Upper lobe of right lung (tissue), 1 donor: ENCODE data around the gene AIDA. TPM values are rescaled to one million over a fixed set of nuclear protein-coding genes. Genes with fewer than 3 reads are reported as not detected.

Experiments used
- ATAC-seq: fragments of 200-7000 bp; cut with Tn5 transposase; one replicate; pipeline ENCODE4 v1.9.1; 2020; ENCODE audit warnings: mild to moderate bottlenecking, moderate library complexity
- DNase-seq: peaks from one replicate; pipeline ENCODE4 v3.0.0-alpha.2; 2020
- H3K27ac ChIP-seq: fragments of 200-600 bp; one replicate; pipeline ENCODE4 v1.8.0; 2022
- H3K27me3 ChIP-seq: fragments of 200-600 bp; one replicate; pipeline ENCODE4 v1.8.0; 2022; ENCODE audit warnings: mild to moderate bottlenecking
- H3K36me3 ChIP-seq: fragments of 200-600 bp; one replicate; pipeline ENCODE4 v1.8.0; 2022
- H3K4me1 ChIP-seq: fragments of 200-600 bp; one replicate; pipeline ENCODE4 v1.8.0; 2022
- H3K4me3 ChIP-seq: fragments of 200-600 bp; one replicate; pipeline ENCODE4 v1.8.0; 2022; ENCODE audit warnings: mild to moderate bottlenecking
- H3K9me3 ChIP-seq: fragments of 200-600 bp; one replicate; pipeline ENCODE4 v1.8.0; 2022
- intact Hi-C: fragments of 100-400 bp; cut with DNase I; formaldehyde crosslinking; loops from one replicate; pipeline ENCODE4 v1.11.0; 2022
- total RNA-seq: library from RNA; stranded (reverse); fragmentation: NEBNext Ultra II Directional; extraction: Animal tissue kit (Norgen Biotek cat#: 25700); gene quantifications from one replicate; pipeline ENCODE4 v1.2.1, GENCODE V29; 2021
- TF ChIP-seq, protein P1 (sequence below): fragments of 200-600 bp; IDR thresholded peaks from one replicate; pipeline ENCODE4 v1.8.0; 2022; ENCODE audit warnings: antibody characterized with exemption
- donor health status: DM: no; HTN: yes; CAD: no; lungs with severe emphysema.

AIDA gene
- total RNA-seq, 1 donor from 2014 or later = 91.3 TPM

DNA sequence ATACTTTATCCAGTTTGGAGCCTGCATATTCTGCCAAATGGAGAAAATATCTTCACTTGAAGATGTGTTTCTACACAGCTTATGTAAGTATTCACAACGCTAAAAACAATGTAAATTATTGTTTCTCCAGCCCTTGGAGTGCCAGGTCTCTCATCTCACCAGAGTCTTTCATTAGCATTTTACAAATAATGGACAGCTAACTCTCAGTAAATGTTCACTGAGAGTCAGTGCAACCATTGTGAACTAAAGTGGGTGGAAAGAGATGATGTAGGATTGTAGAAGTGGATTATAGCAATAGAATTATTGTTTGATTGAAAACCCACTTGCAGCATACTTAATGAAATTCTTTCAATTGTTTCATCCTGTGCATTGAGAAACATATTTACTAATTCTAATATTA, 16.5 kb upstream of the AIDA start:
- Histone ChIP-seq H3K9me3 (no peaks in the 10 kb centered on the region), H3K27ac (no peak overlapping the region), H3K4me1 (no peaks in the 10 kb centered on the region), H3K4me3 (no peak overlapping the region), H3K36me3 (peaks cover 100% of the 10 kb centered on the region), H3K27me3 (no peaks in the 10 kb centered on the region)
- TF ChIP-seq, protein P1, sequence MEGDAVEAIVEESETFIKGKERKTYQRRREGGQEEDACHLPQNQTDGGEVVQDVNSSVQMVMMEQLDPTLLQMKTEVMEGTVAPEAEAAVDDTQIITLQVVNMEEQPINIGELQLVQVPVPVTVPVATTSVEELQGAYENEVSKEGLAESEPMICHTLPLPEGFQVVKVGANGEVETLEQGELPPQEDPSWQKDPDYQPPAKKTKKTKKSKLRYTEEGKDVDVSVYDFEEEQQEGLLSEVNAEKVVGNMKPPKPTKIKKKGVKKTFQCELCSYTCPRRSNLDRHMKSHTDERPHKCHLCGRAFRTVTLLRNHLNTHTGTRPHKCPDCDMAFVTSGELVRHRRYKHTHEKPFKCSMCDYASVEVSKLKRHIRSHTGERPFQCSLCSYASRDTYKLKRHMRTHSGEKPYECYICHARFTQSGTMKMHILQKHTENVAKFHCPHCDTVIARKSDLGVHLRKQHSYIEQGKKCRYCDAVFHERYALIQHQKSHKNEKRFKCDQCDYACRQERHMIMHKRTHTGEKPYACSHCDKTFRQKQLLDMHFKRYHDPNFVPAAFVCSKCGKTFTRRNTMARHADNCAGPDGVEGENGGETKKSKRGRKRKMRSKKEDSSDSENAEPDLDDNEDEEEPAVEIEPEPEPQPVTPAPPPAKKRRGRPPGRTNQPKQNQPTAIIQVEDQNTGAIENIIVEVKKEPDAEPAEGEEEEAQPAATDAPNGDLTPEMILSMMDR = no peak
- ATAC-seq = no peak
- no peak for DNase-seq
- intact Hi-C loops = no loop called here

DNA sequence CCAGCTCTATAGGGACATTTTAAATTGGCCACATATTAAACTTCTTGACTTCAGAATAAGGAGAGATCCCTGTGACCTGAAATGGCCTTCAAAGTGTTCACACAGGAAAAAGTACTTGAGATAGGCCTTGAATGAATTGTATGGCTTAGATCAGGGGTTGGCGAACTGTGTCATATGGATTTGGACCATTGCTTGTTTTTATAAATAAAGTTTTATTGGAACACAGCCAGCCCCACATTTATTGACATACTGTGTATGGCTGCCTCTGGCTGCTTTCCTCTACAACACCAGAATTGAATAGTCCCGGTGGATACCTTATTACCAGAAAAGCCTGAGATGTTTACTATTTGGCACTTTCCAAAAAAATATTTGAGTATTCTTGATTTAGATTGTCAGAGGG, 4.1 kb upstream of the AIDA start:
- no peak for DNase-seq
- Histone ChIP-seq H3K9me3 (no peaks in the 10 kb centered on the region), H3K27ac (no peak overlapping the region), H3K4me3 (no peak overlapping the region), H3K4me1 (peaks cover 8% of the 10 kb centered on the region), H3K27me3 (no peaks in the 10 kb centered on the region), H3K36me3 (peaks cover 64% of the 10 kb centered on the region)
- intact Hi-C loops = no loop called here
- TF ChIP-seq, protein P1 = no peak
- ATAC-seq = no peak

DNA sequence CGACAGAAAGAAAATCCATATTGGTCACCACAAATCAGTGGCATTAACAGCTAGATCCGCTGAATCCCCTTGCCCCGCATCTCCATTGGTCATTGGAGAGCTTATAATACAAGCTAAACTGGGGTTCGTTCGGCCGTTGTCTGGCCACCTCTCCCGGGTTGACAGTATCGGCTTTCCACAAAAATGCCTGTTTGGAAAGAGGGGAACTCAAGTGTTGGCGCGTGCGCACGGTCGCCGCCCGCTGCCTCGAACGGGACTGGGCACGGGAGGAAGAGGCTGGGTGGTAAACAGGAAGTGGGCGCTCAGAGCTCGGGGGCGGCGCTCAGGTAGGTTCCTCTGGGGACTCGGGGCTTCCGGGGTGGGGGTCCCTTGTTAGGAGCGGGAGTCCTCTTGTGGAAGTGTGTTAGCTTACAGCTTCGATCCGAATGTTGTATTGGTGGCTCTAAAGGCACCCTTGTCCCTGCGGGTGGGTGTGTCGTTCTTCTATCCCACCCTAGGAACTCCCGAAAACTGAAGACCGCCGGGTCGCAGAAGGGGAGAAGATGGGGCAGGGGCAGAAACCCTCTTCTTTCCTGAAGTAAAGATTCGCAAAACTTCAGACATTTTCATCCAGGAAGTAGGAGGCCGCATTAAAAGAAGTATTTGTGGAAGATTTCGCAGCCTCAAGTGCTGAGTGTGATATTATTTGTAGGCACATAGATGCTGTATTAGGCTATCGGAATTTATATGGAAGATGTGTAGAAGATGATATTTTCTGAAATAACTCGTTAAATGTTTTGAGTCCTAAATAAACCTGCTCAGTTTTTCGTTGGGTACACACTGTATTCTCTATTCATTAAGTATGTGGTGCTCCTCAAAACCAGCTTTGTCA, 1.0 kb upstream of the AIDA start:
- Histone ChIP-seq H3K4me3 (peak overlapping the region; percentile 96), H3K27me3 (no peaks in the 10 kb centered on the region), H3K4me1 (peaks cover 22% of the 10 kb centered on the region), H3K9me3 (no peaks in the 10 kb centered on the region), H3K27ac (peak overlapping the region; percentile 99), H3K36me3 (peaks cover 33% of the 10 kb centered on the region)
- peak; percentile 86 for ATAC-seq
- intact Hi-C loops = no loop called here
- DNase-seq = peak; percentile 97
- TF ChIP-seq, protein P1 = no peak

DNA sequence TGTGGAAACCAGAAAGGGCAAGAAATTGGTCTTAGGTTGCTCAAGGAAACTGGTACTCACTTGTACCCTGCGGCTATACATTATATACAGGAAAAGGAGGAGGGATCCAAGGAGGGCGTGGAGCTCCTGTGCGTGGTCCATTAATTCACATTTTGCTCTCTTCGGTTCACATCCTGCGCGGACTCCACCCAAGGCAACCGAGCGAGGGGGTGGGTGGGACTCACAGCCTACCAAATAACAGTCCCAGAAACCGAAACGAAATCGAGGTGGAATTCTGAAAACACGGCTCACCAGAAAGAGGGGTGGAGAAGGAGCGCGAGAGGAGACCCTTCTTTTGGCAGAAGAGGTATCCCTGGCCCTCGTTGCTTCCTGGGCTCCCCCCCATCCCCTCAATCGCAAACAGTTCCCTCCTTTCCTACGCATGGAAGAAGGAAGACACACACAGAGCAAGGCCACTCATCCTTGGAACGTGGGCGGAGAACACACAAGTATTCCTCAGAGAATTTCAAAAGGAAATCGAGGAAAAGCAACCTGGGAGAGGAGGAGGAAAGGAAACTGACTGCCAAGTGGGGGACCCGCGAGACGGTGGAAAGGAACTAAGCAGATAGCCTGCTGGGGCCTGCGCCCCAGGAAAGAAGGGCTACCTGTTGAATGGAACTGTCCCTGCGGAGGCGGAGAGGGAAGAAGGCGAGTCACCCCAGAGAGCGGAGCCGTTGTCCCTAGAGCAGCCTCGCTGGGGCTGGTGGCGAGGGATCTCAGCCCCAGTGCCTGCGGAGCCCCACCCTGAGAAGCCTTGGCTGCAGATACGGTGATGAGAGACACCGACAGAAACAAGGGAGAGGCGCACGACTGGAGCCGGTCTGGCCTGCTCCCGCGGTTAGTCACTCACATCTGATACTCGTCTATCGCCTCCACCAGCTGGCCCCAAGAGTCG, 705 bp downstream of the AIDA start:
- Histone ChIP-seq H3K36me3 (peaks cover 17% of the 10 kb centered on the region), H3K27ac (peak overlapping the region; percentile 99), H3K4me3 (peak overlapping the region; percentile 96), H3K4me1 (peaks cover 22% of the 10 kb centered on the region), H3K9me3 (no peaks in the 10 kb centered on the region), H3K27me3 (no peaks in the 10 kb centered on the region)
- DNase-seq = peak; percentile 74
- peak; percentile 40 for ATAC-seq
- intact Hi-C loops = no loop called here
- TF ChIP-seq, protein P1 = no peak

DNA sequence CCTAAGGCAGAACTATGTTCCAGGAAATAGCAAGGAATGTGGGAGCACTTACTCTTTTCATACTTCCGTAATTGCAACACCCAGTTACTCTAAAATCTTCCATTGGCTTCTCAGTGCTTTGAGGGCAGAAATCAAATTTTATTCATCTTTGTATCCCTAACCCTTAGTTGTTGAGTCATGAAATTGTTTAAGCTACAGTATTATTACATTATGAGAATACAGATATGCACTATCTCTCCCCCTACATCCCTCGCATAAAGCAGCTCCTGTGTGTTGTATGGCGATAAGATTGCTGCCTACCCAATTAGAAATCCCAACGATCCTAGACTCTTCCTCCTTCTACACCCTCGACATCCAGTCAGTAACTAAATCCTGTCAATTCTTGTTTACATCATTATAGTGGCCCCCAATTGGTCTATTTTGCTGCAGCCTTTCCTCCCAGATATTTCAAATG, 2.6 kb downstream of the AIDA start:
- Histone ChIP-seq H3K36me3 (no peaks in the 10 kb centered on the region), H3K4me3 (peak overlapping the region; percentile 96), H3K27me3 (no peaks in the 10 kb centered on the region), H3K9me3 (no peaks in the 10 kb centered on the region), H3K4me1 (peaks cover 21% of the 10 kb centered on the region), H3K27ac (peak overlapping the region; percentile 99)
- intact Hi-C loops = no loop called here
- no peak for ATAC-seq
- DNase-seq = no peak
- TF ChIP-seq, protein P1 = no peak
